Myocyte (in vitro differentiated cells): Measurements from ENCODE around the gene OLFML2B. TPM values are rescaled to one million over a fixed set of nuclear protein-coding genes. Genes with fewer than 3 reads are reported as not detected.
"Not testable (repeated sequence)": the region's sequence is repeated elsewhere in the genome, so short reads cannot be mapped to it uniquely, and the experiment has no call there.

Experiments
- DNase-seq: peaks from one replicate; pipeline ENCODE4 v3.0.0-alpha.2; 2012; ENCODE audit warnings: low read depth
- total RNA-seq: library from RNA; depleted of rRNA; stranded (reverse); fragments of >200 nt; gene quantifications from 2 replicates; pipeline ENCODE4 v1.2.3, GENCODE V29; 2014

OLFML2B gene
- total RNA-seq, 1 donor from 2014 or later: 139 TPM

DNA sequence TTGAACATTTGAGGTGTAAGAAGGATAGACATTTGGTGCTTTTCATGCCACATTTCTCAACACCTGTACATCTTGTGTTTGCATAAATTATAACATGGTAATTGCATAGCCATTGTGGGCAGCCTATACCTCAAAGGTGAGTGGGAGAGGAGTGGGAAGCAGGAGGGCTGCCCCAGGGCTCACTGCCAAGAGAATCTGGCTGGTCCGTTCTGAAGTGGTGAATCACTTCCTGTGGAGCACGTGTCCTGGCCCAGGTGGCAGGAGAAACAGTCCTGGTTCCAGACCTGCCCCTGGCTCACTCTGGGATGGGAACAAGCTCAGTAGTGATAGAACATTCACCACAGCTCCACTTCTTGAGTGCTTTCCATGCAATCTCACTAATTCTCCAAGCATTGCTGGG is 11.6 kb upstream of the OLFML2B start:
- DNase-seq: no peak

DNA sequence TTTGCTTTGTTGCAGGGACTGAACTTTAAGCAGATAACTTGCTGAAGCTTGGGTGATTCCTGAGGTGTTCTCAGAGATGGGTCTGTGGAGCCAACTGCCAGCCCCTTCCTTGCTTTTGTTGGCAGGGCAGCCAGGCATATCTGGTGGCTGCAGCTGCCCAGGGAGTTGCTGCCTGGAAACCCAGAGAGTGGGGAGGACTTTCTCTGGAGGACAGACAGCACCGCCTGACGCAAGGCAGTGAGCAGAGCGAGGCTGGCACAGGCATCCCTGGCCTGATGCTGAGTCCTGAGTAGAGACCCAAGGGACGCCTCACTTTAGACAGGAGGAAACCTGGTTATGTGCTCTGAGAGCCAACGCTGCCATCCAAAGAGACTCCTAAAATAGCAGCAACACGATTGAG is 9.8 kb upstream of the OLFML2B start:
- DNase-seq: peak; percentile 93

DNA sequence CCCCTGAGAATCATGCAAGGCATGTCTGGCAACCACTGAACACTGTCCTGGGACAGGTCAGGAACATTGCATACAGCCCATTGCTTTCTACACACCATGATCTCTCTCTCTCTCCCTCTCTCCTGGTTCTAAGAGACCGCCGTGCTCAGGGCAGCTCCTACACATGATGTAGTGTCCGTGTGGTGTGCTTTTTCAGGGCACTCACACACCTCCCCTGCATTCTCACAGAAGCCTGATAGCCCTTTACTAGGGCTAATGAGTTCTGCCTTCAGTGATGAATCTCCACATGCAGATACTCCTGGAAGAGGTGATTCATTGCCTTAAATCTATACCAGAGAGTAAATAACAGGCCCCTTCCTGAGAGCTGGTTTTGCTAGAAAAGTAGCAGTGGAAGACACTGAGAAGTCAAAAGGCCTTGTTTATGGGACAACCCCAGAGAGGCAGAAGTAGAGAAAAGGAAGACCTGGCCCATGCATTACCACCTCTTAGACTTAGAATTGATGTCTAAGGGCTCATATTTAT is 7.2 kb upstream of the OLFML2B start:
- DNase-seq: no peak

DNA sequence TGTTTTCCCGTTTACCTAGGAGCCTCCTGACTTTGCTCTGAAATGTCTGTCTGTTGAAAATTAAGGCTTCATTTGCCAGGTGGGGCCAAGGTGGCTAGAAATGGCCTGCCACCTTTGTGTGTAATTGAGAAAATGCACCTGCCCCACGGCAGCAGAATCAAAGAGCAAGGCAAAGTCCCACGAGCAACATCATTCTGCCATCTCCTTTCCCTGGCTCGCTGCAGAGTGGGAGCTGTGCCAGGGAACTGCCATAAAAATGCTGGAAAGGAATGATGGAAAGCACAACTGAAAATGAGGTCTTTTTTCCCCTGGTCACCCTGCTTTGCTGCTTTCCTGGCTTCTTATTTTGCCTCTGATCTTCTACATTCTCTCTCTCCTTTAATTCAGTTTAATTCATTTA is 5.5 kb upstream of the OLFML2B start:
- no peak for DNase-seq

DNA sequence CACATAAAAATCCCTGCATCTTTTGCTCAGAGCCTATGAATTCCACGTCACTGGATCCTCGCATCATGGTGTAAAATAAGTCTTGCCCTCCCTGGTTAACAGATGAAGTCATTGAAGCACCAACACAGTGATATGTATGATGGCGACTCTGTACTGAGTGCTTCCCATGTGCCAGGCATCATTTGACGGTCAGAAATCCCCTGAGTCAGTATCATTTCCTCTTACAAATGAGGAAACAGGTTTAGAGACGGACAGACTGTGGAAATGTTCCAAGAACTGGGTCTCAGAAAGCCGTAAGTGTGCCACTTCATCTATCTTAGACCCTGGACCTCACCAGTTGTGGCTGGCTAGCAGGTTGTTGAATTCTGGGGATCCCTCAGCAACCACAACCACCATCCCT is 5.1 kb upstream of the OLFML2B start:
- no peak for DNase-seq

DNA sequence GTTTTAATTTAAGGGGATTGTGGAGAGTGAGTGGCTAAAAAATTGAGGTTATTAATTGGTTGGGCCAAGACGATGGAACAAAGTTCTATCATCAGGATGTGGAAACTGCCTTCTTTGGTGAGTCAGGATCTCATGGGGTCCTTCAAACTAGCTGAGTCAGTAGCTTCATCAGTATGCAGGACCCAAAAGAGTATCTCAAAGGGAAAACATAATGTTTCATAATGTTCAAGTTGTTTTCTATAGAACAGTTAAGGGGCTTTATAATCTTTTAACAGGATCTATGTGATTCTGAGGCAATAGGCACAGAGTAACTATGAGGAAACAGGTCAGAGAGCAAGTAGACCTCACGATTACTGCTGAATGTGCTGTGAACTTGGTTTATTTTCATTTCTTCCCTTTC is 3.2 kb upstream of the OLFML2B start:
- DNase-seq: no peak

DNA sequence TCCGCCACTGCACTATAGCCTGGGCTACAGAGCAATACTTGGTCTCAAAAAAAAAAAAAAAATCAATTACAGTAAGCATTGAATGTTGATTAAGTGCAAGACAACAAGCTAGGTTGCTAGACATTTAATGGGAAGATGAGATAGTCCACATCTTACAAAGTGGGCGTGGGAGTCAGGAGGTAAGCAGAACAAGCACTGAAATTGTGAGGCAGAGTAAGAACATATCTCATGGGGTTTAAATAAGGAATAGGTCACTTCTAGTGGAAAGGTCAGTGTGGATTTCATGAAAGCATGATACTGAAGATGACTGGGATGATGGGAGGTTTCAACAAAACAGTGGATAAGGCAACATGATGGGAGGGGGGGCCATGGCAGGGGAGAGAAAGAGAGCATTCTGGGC is 1.9 kb upstream of the OLFML2B start:
- no peak for DNase-seq

DNA sequence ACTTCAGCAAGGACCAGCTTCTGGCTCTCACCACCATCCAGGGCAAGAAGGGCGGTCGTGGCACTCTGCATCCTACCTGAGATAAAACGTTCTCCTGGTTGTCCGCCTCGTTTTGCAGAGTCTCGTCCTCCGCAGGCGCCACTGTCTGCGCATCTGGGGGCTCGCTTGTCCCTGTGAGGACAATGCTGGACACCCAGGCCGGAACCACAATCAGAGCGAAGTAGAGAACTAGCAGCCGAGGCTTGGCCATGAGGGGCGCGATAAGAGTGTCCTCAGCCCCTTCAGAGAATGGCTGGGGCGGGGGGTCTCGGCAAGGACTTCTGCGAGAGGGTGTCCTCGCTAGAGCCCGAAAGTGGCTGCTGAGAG is 505 bp downstream of the OLFML2B start:
- peak; percentile 56 for DNase-seq

DNA sequence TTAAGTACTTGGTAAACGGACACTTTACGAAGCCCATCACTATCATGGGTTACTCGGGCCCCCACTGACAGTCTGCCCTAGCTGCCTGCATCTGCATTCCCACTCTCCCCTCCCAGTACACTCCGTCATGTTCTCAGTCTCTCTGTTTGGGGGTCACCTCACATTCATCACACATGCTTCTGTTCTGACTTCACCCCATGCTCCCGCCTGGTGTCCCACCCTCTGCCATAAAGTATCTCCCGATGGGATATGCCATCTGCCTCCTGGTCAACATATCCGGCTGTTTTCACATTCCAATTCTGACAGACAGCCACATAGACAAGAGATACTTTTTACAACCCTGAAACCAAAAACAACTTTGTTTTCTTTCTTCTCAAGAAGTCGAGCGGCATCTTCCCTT is 1.0 kb downstream of the OLFML2B start:
- peak; percentile 91 for DNase-seq

DNA sequence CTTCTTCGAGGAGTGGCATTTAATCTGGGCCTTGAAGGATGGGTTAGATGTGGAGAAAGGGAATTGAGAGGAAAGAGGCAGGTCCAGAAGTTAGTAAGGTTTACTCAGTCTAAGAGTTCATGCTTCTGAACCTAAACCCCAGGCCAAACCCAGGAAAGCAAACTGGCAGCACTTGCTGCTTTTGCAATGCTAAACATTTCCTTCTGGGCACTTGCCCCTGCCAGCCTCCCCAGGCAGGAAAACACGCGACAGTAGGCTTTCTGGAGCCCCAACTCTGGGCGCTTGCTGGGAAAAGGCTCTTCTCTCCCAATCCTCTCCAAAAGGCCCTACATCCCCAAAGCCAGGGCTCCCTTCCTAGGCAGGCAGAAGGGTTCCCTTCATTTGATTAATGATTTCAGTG is 2.5 kb downstream of the OLFML2B start:
- no peak for DNase-seq

DNA sequence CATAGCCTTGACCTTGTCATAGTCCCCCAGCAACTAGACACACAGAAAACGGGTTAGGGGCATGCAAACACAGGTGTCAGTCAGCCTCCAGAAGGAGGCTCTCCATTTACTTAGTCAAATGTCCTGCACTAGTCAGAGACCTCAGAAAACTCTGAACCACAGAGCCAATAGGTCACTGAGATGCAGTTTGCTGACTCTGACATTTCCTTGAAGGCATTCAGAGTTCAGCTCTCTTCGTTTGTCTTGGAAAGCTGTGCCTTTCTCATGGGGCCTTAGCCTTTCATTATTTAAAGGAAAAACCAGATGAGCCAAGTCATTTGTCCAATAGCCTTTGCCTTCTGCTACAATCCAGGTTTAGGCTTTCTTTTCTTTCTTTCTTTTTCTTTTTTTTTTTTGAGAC is 3.5 kb downstream of the OLFML2B start:
- DNase-seq: peak; percentile 66

DNA sequence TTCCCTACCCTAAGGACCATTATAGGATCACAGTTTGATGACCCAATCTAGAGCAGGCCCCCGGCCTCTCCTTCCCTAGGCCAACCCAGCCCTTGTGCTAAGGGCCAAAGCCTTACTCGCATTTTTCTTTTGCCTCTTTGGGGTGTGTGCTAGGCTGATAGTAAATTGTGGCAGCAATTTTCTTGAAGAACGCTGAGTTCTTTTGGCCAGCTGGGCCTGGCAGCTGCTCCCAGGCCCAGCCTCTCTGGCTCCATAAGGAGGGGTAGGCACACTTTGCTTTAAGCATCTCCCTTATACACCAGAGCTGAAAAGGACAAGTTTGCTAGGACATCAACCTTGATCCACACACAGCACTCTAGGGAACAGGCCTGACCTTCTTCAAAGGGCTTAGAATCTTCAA is 4.2 kb downstream of the OLFML2B start:
- peak; percentile 54 for DNase-seq

DNA sequence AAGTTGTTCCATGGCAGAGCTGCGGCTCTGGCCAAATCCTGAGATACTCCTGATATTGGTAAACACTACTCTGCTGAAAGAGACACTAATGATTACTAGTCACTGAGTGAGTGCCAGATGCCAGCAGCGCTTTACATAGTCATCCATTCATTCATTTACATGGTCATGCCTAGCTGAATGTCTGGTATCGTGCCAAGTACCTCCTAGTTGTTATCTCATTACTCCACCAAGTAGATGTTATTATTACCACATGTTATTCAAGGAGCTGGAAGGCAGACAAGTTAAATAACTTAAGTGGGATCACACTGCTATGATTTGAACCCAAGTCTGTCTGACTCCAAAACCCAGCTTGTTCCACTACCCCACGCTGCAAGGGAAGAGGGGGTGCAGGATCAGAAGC is 4.7 kb downstream of the OLFML2B start:
- DNase-seq: peak; percentile 47

DNA sequence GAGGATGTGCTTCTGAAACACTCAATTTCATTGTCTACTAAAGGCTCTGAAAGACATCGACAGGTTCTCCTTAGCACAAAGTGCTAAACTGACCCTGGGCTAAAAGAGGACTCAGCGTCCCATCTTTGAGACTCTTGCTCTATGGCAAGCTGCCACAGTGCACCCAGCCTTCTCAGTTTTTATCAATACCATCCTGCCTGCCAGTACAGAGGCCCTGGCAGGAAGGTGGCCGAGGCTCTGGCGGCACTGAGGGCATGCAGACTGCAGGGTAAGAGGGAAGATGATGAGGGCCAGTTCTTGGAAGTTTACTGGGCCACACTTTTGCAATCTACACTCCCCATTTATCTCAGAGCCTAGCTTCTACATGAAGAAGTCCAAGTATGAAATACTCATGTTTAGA is 5.3 kb downstream of the OLFML2B start:
- DNase-seq: no peak

DNA sequence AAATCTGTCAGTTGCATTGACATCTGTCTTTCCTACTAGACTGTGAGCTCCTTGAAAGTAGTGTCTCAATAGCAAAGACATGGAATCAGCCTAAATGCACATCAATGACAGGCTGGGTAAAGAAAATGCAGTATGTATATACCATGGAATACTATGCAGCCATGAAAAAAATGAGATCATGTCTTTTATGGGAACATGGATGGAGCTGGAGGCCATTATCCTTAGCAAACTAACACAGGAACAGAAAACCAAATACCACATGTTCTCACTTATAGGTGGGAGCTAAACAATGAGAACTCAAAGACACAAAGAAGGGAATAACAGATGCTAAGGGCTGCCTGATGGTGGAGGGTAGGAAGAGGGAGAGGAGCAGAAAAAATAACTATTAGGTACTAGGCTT is 5.9 kb downstream of the OLFML2B start:
- not testable (repeated sequence) for DNase-seq

DNA sequence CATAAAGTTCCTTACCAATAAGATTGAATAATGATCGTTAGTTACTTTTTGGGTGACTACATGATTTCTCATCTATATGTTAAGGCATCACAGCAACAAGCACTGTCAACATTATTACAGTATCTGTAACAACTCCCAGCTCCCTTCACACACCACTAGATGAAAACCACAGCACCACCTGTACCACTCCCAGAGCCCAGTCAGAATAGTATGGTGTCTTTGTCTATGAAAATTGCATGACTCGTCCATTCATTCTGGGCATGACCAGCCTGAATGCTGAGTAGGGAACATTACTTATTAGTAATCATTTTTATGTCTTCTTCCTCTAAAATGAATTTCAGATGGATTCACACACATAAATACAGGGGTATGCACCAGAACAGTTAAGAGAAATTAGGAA is 7.0 kb downstream of the OLFML2B start:
- peak; percentile 79 for DNase-seq

DNA sequence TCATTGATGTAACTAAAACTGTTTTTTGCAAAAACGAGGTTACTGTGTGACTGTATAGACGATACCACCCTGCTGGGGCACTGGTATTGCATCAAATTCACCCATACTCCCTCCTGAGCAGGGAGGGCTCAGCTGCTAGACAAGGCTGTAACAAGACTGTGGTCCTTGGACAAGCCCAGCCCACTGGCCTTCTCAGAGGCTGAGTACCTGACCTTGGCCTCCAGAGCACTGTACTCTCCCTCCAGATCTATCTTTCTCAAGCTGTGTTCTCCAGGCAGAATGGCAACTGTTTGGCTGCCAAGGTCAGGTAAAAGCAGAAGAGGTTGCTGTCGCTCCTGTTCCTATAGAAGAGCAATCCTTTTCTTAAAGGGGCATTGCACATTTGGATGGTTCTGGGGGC is 8.5 kb downstream of the OLFML2B start:
- no peak for DNase-seq

DNA sequence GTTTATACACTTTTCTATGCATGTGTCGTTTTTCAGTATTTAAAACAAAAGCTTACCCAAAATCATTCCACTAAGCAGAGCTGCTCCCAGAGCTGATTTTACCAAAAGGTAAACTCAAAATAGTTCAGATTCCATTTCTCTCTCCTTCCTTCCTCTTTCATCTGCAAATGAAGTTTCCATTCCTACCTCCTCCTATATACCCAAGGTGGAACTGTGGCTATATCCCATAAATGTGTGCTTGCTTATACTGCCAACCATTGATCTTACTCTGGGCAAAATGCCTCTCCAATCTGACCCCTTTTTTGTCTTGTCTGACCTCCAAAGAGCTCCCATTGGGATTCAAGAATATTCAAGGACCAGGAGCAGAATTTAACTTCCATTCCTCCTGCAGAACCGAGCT is 9.5 kb downstream of the OLFML2B start:
- DNase-seq: no peak

DNA sequence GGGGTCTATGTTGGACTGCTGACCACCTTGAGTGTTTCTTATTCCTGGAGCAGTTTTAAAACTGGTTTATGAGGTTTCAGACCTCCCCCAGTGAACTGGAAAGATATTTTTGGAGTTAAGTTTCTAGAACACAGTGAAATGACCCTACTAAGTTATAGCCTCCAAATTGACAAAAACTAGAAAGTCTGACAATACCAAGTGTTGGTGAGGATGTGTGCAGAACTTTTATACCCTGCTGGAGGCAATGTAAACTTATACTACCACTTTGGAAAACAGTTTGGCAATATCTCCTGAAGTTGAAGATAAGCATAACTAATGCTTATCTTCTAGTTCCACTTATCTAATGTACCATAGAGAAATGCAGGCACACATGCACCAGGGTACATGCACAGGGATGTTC is 10.4 kb downstream of the OLFML2B start:
- no peak for DNase-seq

DNA sequence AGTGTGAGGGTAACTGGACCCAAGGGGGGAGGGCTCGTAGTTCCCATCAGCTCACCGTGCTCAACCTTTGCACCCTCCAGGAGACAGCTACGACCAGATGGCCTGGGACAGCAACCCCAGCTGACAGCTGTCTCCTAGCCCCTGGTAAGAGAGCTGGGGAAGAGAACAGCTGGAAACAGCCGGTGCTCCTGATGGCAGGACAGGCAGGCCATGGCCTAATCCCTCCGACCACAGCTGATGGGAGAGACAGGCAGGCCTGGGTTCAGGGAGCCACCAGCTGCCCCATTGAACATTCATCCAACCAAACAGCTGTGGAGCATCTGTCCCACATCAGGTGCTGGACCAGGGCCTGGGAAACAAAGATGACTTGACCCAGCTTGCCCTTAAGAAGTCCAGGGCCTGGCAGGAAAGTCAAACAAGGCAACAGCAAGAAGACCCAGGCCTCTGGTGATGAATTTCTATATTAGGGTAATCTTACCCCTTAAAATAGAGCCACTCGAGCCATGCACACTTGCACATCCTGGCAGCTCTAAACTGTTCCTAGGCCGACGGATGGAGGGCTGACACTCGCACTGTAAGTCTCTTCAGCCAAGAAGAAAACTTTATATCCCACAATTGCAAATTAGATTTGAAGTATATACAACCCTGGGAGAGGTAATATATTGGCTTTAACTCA is 12.2 kb downstream of the OLFML2B start:
- peak; percentile 100 for DNase-seq

DNA sequence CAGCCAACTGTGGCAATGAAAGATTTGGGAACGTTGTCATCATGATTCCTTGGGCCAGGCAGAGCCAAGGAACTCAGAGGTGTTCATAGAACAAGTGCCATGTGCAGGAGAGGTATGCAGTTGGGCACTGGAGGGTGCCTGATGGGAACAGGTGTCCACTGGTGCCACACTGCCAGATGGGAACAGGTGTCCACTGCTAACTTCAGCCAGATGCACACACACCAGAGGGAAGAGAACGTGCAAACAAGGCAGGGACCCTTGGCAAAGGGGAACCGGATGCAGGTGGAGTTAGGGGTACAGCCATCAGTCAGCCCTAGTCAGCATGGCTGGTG is 13.5 kb downstream of the OLFML2B start:
- peak; percentile 61 for DNase-seq

DNA sequence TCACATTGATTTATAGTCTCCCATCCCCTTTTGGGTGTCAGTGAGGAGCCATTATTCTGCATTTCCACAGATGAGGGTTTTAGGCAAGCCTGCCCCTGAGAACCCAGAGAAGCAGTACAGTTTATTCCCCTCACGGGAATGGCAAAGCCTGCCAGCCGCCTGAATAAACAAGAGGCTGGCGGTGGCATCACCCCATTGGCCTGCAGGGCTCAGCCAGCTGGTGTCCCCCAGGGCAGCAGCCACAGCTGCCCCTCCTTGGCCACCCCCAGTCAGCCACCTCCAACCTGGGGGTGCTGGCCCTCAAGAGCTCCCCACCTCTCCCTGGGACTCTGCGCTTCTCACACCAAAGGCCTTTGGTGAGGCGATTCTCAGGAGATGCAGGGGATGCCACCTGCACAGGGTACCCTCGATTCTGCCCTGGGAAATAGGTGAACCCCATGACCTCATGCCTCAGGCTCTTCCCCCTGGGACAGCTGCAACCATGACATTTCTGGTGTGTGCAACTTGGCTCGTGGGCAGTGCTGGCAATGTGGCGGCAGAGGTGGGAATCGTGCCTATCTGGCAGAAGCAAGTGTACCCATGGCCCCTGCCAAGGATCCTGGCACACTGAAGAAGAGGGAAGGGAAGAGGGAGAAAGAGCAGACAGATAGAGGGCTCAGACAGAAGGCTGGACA is 14.0 kb downstream of the OLFML2B start:
- peak; percentile 74 for DNase-seq

DNA sequence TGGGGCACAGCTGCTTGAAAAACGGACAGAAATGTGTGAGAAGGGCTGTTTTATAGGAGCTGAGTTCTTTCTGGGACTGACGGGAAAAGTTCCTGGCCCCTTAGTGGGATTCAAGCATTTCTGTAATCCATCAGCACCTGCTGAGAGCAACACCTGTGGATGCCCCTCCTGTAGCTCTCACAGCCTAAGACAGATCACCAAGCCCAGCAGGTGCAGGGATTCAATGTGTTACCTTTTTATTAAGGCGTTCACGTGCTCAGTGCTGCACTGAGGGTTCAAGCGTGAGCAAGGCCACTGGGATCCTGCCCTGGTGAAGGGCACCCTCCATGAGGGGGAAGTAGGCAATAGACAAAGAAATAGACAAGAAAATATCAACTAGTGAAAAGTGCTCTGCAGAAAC is 14.9 kb downstream of the OLFML2B start:
- no peak for DNase-seq
